Left lung (tissue), 10 donors: ENCODE measurements around the gene SORBS1. TPM values are rescaled to one million over a fixed set of nuclear protein-coding genes. Genes with fewer than 3 reads are reported as not detected.

Experiments
- ATAC-seq: fragments of 200-7000 bp; cut with Tn5 transposase; one replicate; pipeline ENCODE4 v1.9.1; 2020; ENCODE audit warnings: moderate library complexity
- DNase-seq, 4 donors: peaks; one replicate each; pipeline ENCODE4 v3.0.0-alpha.2; 2013 to 2020
- H3K27ac ChIP-seq, 2 donors: fragments of 200-600 bp; sonication (generic) in 1 of 2; one replicate each; pipeline versions ENCODE4 v1.5.0 to v1.8.0; 2020 to 2021
- H3K27me3 ChIP-seq, 2 donors: fragments of 200-600 bp; sonication (generic) in 1 of 2; one replicate each; pipeline versions ENCODE4 v1.5.0 to v1.8.0; 2020 to 2021
- H3K36me3 ChIP-seq, 2 donors: fragments of 200-600 bp; sonication (generic) in 1 of 2; one replicate each; pipeline versions ENCODE4 v1.5.0 to v1.8.0; 2020 to 2021
- H3K4me1 ChIP-seq, 2 donors: fragments of 200-600 bp; one replicate each; pipeline ENCODE4 v1.8.0; 2021
- H3K4me3 ChIP-seq, 2 donors: fragments of 200-600 bp; sonication (generic) in 1 of 2; one replicate each; pipeline versions ENCODE4 v1.5.0 to v1.8.0; 2020 to 2021; ENCODE audit warnings: mild to moderate bottlenecking in 1 of 2
- H3K9me3 ChIP-seq, 2 donors: fragments of 200-600 bp; sonication (generic) in 1 of 2; one replicate each; pipeline versions ENCODE4 v1.5.0 to v1.8.0; 2020 to 2021
- CTCF ChIP-seq, 2 donors: fragments of 200-600 bp; sonication (generic) in 1 of 2; IDR thresholded peaks; one replicate each; pipeline versions ENCODE4 v1.5.0 to v1.8.0; 2021; ENCODE audit warnings: antibody characterized with exemption in 2 of 2
- intact Hi-C, 2 donors: fragments of 100-400 bp; cut with DNase I; formaldehyde crosslinking; loops; one replicate each; pipeline versions ENCODE4 v1.11.2 to v1.14.2; 2022
- polyA plus RNA-seq, 6 donors: library from polyadenylated mRNA; unstranded; fragments of 120-200 nt; gene quantifications; one replicate each; pipeline ENCODE4 v1.2.1, GENCODE V29; 2013; ENCODE audit not compliant: insufficient read length in 6 of 6
- total RNA-seq, 2 donors: library from RNA; stranded (reverse); fragmentation: NEBNext Ultra II Directional; extraction: Animal tissue kit (Norgen Biotek cat#: 25700); gene quantifications; one replicate each; pipeline ENCODE4 v1.2.1, GENCODE V29; 2021
- donor health status: DM: no; HTN: yes; CAD: no.
- donor health status: DM: no; HTN: no; CAD: no.

Gene SORBS1
- total and polyA plus RNA-seq, 8 donors = 23.3 to 52.7 (median 36.4) TPM

DNA sequence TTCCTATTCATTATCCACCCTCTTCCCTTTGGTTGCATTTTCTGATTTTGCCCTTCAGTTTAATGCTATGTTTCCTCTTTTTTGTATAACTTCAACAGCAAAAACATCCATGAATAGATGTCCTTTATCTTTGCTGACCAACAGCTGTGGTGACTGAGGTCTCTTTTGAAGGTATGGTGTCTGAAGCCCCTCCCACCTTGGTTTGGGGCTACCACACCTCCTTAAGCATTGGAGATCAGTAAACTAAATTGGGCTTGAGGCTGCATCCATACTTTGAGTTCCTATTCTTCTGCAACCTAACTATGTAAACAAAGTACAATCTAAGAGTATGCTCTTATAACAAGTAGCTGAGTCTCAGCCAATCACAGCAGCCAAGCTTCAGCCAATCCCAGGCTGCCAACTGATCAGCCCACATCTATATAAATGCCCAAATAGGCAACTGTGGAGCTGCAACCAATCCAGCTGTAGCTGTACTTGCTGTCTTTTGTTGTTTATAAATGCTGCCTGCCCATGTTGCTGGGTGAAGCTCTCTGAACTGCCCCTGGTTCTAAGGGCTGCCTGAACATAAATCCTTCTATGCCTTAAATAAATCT lies 201.0 kb downstream of the SORBS1 start:
- no peak for TF ChIP-seq CTCF (IDR thresholded peaks at IDR 0.05)
- peaks cover 0 to 15% of the 10 kb centered on the region in 2 donors for H3K36me3 ChIP-seq
- no peak overlapping the region for H3K27ac ChIP-seq
- no peaks in the 10 kb centered on the region for H3K9me3 ChIP-seq
- H3K4me1 ChIP-seq = peaks cover 0 to 5% of the 10 kb centered on the region in 2 donors
- no peak overlapping the region for H3K4me3 ChIP-seq
- ATAC-seq (peak; percentile 43), DNase-seq (no peak)
- intact Hi-C loops = loop anchor here in 1 of 2 donors (5.0 to 10.0 kb wide), 2 partner anchors 113 to 145 kb away; no protein-coding TSS in a partner anchor
- no peaks in the 10 kb centered on the region for H3K27me3 ChIP-seq

DNA sequence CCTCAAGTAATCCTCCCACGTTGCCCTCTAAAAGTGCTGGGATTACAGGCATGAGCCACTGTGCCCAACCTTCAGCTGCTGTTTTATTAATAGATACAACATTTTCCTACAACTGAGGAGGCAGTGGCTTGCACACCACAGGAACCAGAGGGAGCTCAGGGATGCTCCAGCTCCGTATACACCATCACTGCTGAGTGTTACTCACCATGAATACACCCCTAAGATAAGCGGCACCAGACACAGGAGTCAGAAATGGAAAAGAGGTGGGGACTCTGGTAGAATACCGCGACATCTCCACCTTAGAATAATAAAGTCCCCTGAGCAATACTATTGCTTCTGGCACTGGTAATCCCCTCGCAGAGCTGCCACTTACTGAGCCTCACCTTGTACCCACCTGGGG lies 201.7 kb downstream of the SORBS1 start:
- Histone ChIP-seq H3K4me1 (peaks cover 0 to 5% of the 10 kb centered on the region in 2 donors), H3K9me3 (no peaks in the 10 kb centered on the region), H3K27ac (no peak overlapping the region), H3K27me3 (no peaks in the 10 kb centered on the region), H3K36me3 (peaks cover 0 to 15% of the 10 kb centered on the region in 2 donors), H3K4me3 (no peak overlapping the region)
- TF ChIP-seq CTCF (IDR thresholded peaks at IDR 0.05) = no peak
- intact Hi-C loops = no loop called here
- no peak for ATAC-seq
- DNase-seq = no peak

- no peak for TF ChIP-seq CTCF (IDR thresholded peaks at IDR 0.05)
- H3K27ac ChIP-seq = no peak overlapping the region
- H3K4me1 ChIP-seq = peaks cover 3% of the 10 kb centered on the region in 2 donors
- no peak for ATAC-seq
- intact Hi-C loops = no loop called here
- no peak overlapping the region for H3K4me3 ChIP-seq
- no peaks in the 10 kb centered on the region for H3K9me3 ChIP-seq
- no peak for DNase-seq
- H3K27me3 ChIP-seq = no peaks in the 10 kb centered on the region
- H3K36me3 ChIP-seq = peaks cover 0 to 15% of the 10 kb centered on the region in 2 donors
Measured at GRCh38 chr10:95356190-95356955, 204.8 kb downstream of the SORBS1 start.

GRCh38 chr10:95355301-95355700 lies 205.9 kb downstream of the SORBS1 start:
- intact Hi-C loops = no loop called here
- Histone ChIP-seq H3K27ac (no peak overlapping the region), H3K36me3 (peaks cover 0 to 15% of the 10 kb centered on the region in 2 donors), H3K4me3 (no peak overlapping the region), H3K4me1 (peaks cover 9 to 13% of the 10 kb centered on the region in 2 donors), H3K9me3 (no peaks in the 10 kb centered on the region), H3K27me3 (no peaks in the 10 kb centered on the region)
- no peak for TF ChIP-seq CTCF (IDR thresholded peaks at IDR 0.05)
- DNase-seq = no peak
- no peak for ATAC-seq

DNA sequence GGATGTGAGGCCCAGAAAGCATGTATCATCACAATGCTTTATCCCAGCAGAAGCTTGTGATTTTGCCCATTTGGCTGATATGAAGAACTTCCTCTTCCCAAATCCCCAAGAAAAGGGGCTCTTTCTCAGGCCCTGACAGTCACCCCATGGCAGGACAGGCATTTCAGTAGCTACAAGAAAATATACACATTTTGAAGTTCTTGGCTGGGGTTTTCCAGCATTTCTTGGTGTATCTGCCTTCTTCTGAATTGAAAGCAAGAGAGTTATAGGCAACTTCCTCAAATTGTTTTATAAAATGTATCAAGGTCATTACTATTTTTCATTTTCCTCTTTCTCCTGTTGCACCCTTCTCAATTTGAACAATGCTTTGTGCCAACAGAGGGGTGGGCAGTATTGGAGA lies 207.1 kb downstream of the SORBS1 start:
- H3K4me3 ChIP-seq = no peak overlapping the region
- no peak for ATAC-seq
- intact Hi-C loops = no loop called here

More for the DNA sequence above, 207.1 kb downstream of the SORBS1 start:
- DNase-seq = no peak
- Histone ChIP-seq H3K4me1 (peaks cover 17 to 18% of the 10 kb centered on the region in 2 donors), H3K27me3 (no peaks in the 10 kb centered on the region), H3K9me3 (no peaks in the 10 kb centered on the region), H3K36me3 (peaks cover 0 to 15% of the 10 kb centered on the region in 2 donors), H3K27ac (peak overlapping the region in 1 of 2 donors; percentile 18)
- TF ChIP-seq CTCF (IDR thresholded peaks at IDR 0.05) = no peak
